Smooth muscle cell of the brain vasculature (primary cell): ENCODE results near the gene NAGA.

ENCODE experiments used
- DNase-seq: peaks from one replicate; pipeline ENCODE4 v3.0.0-alpha.2; 2012; ENCODE audit warnings: low read depth, low spot score

Gene NAGA

DNA sequence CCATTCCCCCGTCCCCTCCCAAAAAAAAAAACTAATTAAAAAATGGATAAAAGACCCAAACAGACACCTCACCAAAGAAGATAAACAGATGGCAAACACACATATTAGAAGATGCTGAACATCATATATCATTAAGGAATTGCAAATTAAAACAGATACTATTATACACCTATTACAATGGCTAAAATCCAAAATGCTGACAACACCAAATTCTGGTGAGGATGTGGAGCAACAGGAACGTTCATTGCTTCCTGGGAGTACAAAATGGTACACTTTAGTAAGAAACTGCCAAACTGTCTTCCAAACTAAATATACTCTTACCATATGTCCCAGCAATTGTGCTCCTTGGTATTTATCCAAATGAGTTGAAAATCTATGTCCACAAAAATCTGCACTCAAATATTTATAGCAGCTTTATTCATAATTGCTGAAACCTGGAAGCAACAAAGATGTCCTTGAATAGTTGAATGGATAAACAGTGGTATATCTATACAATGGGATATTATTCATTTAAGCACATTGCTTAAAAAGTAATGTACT is 19.9 kb downstream of the NAGA start:
- DNase-seq, result no peak

DNA sequence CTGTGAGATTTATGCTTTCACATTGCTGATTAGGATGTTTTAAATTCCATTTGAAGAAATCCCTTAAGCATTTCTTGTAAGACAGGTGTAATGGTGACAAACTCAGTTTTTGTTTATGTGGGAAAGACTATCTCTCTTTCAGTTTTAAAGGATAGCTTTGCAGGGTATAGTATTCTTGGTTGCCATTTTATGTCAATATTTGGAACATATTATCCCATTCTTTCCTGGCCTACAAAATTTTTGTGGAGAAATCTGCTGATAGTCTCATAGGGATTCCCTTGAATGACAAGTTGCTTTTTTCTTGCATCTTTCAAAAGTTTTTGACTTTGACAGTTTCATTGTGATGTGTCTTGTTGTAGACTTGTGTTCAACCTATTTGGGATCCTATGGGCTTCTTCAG is 28.8 kb downstream of the NAGA start:
- no peak for DNase-seq

DNA sequence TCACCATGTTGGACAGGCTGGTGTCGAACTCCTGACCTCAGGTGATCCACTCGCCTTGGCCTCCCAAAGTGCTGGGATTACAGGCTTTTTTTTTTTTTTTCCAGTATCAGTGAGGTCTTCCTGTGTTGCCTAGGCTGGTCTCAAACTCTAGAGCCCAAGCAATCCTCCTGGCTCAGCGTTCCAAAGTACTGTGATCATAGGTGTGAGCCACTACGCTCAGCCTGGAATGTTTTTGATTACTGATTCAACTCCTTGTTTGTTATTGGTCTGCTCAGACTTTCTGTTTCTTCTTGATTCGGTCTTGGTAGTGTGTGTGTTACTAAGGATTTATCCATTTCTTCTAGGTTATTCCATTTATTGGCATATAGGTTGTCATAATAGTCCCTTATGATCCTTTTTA is 31.3 kb downstream of the NAGA start:
- no peak for DNase-seq

DNA sequence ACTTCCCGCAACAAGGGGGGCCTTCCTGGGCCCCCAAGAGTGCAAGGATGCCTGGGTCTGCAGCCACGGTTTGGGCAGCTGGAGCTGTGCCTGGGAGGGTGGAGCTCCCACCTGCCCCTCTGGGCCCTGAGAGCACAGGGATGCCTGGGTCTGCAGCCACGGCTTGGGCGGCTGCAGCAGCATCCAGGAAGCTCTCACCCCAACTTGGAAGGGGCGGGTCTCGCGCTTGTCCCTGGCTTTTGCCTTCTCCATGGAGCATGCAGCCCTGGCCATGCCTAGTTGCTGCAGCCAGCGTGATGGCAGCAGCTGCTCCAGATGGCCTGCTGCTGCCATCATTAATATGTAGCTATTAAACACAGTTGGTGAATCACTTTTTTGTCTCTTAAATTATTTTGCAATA is 35.4 kb downstream of the NAGA start:
- no peak for DNase-seq

DNA sequence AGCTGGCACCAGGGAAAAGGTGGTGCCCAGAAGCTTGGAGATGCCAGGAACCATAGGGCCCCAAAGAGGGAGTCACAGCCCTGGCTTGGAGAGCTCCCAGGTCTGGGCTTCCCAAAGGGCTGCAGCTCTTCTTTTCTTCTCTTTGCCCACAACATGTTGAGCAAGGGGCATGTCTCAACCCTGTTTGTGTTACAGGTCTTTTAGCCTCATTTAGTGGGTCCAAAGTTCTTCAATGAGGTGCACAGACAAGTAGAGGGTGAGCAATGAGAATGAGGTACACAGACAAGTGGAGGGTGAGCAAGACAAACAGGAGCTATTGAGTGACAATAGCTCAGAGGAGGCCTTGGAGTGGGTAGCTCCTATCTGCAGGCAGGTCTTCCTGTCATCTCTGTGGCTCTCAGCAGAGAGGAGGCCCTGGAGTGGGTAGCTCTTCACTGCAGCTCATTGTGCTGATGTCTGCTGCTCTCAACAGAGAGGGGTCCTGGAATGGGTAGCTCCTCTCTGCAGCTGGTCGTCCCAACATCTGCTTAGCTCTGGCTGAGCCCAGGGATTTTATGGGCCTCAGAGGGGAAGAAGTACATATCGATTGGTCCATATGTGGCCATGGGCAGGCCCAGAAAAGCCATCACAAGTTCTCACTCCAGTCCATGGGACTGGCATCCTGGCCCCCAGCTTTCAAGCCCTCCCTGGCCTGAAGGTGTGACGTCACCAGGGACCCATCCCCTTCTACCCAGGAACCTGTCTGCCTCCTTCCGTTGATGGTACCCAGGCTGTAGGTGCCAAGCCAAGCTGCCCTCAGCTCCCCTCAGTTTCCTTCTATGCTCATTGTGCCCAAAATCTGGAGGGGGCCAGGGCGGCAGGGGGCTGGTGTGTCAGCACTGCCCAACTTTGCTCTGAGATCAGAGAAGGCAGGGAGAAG is 37.1 kb downstream of the NAGA start:
- DNase-seq, result no peak

DNA sequence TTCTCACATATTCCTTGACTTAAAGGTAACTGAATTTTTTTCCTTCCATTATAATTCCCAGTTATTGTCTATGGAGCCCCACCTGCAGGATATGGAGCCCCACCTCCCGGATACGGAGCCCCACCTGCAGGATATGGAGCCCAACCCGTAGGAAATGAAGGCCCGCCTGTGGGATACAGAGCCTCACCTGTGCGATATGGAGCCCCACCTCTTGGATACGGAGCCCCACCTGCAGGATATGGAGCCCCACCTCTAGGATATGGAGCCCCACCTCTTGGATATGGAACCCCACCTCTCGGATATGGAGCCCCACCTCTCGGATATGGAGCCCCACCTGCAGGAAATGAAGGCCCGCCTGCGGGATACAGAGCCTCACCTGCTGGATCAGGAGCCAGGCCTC is 43.9 kb downstream of the NAGA start:
- DNase-seq, result no peak

DNA sequence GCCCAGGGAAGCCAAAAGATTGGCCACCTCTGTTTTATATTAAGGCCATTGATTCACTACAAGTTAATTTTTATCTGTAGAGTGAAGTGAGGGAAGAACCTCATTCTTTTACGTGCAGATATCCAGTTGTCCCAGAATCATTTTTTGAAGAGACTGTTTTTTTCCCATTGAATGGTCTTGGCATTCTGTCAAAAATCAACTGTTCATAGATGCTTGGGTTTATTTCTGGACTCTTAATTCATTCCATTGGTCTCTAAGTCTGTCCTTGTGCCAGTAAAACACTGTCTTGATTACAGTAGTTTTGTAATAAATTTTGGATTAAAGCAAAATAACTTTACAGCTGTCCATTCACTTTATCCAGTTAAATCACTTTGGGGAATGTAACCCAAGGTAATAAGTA is 45.2 kb downstream of the NAGA start:
- DNase-seq, result no peak

DNA sequence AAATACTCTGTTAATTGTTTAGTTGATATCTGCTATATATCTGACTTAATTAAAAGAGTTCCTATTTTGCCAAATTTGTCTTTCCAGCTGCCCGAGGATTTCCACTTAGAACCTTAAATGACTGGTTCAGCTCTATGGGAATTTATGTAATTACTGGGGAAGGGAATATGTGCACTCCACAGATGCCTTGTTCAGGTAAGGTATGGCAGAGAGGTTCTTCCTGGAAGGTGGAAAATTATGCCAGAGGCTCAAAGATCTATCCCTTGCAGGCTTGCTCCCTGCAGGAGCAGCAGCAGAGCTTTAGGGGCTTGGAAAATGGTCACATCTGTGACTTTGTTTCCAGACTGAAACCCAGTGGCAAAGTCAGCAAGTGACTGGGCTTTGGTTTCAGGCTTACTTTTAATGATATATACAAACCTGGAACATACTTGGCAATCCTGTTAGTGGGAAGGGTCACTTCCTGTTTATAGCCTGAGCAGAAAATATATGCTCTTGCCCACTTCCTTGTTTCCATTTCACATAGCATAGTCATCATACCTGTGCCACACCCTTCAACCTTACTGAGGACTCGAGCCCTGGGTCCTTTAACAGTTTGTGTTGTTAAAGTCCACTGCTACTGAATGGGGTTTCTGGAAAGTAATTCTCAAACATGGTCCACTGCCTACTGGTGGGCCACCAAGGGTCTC is 48.3 kb downstream of the NAGA start:
- DNase-seq, result no peak

DNA sequence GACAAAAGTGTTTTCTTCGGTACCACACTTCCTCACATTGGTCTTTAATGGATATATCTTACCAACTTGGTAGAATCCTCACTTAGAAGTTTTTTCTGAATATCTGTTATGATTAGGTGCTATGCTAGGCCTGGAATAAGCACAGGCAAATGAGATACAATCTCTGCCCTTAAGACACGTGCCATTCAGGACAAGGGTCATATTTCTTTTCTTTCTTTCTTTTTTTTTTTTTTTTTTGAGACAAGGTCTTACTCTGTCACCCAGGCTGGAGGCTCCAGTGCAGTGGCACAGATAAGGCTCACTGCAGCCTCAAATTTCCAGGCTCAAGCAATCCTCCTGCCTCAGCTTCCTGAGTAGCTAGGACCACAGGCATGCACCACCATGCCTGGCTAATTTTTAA is 49.0 kb downstream of the NAGA start:
- DNase-seq, result no peak

DNA sequence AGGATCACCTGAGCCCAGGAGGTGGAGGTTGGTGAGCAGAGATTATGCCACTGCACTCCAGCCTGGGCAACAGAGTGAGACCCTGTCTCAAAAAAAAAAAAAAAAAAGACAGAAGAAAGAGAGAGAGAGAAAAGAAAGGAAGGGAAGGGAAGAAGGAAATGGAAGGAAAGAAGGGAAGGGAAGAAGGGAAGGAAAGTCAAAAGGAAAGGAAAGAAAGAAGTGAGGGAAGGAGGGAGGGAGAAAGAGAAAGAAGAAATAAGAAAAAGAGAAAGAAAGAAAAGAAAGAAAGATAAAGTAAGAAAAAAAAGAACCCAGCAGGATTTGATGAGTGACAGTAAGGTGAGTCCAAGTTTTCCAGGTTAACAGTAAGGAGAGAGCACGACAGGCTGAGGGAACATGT is 52.4 kb downstream of the NAGA start:
- no peak for DNase-seq

DNA sequence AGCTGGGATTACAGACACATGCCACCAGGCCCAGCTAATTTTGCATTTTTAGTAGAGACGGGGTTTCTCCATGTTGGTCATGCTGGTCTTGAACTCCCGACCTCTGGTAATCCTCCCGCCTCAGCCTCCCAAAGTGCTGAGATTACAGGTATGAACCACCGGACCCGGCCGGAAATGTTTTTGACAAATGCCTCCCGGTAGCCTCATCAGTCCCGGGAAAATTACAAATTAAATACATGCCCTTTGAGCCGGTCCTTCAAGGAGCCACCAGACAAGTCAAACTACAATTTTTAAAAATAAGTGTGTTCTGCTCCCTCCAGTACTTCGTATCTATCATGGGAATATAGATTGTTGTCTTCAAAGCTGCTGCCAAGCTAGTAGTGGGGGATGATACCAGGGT is 54.5 kb downstream of the NAGA start:
- DNase-seq, result no peak

DNA sequence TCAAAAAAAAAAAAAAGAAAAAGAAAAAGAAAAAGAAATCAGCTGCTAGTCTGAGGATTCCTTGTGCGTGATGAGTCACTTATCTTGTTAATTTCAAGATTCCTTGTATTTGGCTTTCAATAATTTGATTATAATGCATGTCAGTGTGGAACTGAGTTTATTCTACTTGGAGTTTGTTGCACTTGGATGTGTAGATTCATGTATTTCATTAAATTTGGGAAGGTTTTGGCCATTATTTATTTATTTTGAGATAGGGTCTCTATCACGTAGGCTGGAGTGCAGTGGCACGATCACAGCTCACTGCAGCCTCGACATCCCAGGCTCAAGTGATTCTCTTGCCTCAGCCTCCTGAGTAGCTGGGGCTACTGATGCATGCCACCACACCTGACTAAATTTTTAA is 57.2 kb downstream of the NAGA start:
- no peak for DNase-seq

DNA sequence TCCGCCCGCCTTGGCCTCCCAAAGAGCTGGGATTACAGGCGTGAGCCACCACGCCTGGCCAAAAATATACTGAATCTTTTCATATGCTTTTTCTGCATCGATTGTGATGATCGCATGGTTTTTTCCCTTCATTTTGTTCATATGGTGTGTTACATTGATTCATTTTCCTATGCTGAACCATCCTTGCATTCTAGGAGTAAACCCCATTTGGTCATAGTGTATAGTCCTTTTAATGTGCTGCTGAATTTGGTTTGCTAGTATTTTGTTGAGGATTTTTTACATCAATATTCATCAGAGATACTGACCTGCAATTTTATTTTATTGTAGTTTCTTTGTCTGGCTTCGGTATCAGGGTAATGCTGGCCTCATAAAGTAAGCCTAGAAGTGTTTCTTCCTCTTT is 59.8 kb downstream of the NAGA start:
- DNase-seq, result no peak
